GOT3 (cell line): ENCODE measurements around the gene FRAT2.
"Not testable (repeated sequence)": the region's sequence is repeated elsewhere in the genome, so short reads cannot be mapped to it uniquely, and the experiment has no call there.

Experiments
- DNase-seq: peaks from one replicate; lab custom pipeline; 2025; ENCODE audit warnings: mixed read lengths; lab: John Stamatoyannopoulos, UW

Gene FRAT2

DNA sequence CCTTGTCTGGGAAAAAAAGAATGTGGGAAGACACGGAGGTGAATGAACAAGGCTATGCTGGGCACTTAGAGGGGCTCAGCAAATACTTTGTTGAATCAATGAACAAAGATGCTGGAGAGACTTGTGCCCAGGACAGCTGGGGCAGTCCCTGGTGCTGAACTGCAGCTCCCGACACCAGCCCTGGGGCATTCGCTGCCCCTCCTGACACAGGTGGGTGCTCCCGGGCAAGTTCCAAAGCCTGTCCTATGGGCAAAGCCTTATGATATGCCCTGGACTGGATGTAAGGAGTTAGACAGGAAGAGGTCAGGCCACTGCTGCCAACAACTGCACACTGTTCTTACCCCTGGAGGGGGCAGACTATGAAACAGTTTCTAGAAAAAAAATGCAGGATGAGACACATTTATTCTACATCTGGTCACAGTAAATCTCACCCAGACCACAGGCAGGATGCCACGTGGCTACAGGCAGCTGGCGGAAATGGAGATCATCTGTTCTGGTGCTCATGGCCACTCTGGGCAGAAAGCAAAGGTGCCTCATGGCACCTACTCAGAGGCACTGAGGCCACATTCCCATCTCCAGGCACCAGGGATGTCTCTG, 21.9 kb upstream of the FRAT2 start:
- DNase-seq = no peak

GRCh38 chr10:97355571-97355975, 21.0 kb upstream of the FRAT2 start:
- DNase-seq = no peak

DNA sequence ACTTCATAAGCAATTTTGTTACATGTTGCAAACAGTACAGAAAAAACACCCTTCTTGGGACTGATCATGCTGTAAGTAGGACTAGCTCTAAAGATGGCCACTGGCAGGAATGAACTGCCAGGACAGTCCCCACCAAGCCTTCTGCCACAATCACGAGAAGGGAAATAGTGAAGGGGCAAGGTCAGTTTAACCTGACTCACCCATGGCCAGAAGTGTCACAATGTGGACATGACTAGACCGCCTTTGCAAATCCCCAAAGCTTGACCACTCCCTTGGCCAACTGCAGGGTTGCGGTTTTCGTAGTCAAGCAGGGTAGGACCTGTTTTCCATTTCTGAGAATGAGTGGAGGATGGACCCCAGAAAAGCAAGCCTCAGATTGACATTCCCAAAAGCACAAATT, 19.4 kb upstream of the FRAT2 start:
- DNase-seq = no peak

DNA sequence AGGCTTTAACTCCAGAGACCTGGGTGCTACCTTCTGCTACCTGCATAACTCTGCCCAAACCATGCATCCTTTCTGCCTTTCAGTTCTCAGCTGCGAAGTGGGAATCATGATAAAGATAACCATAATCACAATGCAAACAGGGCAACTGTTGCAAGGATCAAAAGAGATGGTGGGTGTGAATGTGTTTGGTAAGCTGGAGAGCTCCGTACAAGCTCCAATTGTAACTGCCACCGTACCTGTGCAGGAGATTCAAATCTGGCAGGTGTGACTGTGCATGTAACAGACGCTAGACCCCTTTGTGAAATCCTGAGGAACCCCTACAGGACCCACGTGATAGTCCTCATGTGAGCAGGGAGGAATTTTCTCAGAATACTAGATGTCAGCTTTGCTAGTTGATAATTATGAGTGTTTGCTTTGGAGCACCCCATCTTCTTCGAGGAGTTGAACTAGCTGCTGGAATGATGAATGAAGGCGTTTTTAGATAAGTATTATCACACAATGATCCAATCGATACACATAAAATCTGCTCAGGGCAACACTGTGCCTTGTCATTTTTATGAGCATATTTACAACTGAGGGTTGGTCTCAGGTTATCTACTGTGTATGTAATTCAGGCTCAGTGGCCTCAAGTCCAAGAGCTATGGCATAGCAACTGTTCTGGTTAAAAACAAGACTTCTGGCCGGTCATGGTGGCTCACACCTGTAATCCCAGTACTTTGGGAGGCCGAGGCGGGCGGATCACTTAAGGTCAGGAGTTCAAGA, 15.4 kb upstream of the FRAT2 start:
- DNase-seq = no peak

DNA sequence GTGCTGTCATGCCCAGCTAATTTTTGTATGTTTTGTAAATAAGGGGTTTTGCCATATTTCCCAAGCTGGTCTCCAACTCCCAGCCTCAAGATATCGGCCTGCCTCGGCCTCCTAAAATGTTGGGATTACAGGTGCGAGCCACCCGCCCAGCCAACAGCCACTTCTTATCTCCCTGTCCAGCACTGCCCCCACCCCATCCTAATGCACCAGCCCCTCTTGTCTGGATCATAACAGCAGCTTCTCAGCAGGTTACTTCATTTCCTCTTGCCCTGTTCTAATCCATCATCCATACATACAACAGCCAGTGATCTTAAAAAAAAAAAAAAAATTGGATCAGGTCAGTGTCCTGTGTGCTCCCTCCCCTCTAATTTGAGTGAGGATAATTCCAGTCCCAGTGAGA, 12.8 kb upstream of the FRAT2 start:
- no peak for DNase-seq

- not testable (repeated sequence) for DNase-seq
Observed at GRCh38 chr10:97343664-97344063, 9.1 kb upstream of the FRAT2 start.

DNA sequence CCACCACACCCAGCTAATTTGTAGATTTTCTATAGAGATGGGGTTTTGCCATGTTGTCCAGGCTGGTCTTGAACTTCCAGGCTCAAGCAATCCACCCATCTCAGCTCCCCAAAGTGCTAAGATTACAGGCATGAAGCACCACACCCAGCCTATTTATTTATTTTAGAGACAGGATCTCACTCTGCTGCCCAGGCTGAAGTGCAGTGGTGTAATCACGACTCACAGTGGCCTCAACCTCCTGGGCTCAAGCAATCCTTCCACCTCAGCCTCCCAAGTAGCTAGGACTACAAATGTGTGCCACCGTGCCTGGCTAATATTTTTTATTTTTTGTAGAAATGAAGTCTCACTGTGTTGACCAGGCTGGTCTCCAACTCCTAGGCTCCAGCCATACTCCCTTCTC, 6.9 kb upstream of the FRAT2 start:
- no peak for DNase-seq

DNA sequence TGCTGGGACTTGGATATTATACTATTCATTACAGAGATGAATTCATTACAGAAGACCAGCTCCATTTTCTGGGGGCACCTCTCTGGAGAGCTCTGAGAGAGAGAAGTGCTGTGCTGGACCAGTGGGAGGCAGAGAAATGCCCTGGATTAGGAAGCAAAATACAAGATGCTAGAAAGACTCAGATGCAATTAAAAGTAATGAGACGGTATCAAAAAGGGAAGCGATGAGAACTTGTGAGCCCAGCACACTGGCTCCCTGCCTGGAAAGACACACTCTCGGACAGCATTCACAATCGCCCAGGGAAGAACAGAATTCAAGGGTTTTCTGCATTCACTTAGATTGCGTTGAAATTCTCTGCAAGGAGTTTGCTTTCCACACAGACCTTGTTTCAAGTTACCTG, 3.5 kb upstream of the FRAT2 start:
- no peak for DNase-seq

DNA sequence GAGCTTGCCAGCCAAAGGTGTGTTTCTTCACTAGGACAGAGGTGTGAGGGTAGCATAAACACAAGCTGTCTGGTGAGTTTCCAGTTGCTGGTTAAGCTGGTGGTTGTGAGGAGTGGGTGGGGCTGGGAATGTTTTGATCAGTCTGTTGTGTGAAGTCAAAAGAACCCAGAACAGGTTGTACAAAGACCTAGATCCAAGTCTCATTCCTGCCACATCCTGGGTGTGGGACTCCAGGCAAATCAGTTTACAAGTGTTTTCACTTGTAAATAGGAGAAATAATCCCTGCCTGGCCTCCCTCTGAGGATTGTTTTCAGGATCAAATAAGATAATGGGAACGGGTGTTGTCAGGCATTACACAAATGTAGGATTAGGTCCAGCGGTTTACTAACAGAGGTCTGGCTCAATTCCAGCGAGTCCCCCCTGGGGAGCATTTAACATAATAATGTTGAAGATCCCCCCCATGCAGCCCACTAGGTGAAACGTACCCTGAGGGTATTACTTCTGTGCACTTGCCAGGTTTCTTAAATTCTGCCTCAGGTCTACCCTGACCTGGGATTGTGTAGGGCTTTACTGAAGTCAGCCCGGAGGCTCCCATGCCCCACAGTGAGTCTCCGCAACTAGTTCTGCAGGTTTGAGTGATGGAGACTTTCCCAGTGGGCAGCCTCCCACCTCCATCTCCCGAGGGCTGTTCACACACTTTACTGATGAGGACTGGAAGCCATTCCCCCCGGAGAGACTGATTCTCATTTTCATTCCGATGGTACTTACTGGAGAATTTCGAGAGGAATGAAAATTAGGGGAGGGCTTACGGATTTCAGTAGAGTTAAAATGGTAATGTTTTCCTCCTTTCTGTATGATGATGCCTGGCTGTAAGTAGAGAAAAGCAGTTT, 2.7 kb upstream of the FRAT2 start:
- DNase-seq = no peak

- DNase-seq = no peak
Observed at GRCh38 chr10:97336446-97336845, 1.9 kb upstream of the FRAT2 start.

DNA sequence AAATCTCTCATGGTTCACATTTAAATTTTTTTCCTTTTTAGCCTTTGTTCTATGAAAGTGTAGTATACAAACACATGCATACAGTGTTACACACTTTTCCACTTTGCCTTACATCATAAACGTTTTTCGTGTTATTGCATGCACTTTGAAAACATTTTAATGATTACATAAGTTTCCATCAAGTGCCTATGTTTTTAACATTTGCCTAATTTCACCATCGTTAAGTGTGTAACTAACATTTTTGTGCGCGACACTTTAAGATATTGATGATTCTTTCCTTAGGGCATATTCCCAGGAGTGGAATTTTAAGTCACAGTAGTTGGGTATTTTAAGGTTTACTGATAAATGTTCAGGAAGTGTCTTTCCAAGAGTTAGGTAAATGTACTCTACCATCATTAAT, 1.5 kb upstream of the FRAT2 start:
- DNase-seq = no peak

GRCh38 chr10:97335188-97335619, 675 bp upstream of the FRAT2 start:
- DNase-seq = no peak

DNA sequence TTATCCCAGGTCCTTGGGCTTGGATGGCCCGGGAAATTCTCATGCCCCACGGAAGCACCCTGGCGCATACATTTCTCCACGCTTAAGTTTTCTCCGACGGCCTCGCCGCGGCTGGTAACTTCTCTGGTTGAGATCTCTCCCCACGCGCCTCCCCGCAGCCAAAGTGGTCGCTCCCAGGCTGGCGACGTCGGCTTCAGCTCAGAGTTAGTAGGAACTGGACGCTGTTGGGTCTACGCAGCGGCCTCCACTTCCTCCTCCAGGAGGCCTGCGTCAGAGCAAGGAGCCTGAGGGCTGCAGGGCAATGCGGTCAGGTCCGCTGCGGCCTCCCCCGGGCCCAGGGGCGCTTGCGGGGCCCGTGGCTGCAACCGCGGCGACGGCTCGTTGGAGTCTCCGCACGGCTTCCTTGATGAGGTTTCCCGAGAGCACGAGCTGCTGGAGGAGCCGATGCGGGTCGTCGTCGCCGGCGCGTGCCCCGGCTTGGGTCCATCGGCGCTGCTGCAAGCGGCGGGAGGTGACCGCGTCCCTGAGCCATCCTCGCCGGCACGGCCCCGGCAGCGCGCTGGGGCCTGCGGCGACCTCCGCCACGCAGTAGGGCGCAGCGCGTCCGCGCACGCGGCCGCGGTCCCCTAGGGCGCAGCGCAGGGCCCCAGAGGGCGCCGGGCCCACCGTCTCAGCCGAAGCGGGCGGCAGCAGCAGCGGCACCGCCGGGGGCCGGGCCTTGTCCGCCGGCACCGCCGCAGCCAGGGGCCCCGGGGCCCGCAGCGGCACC, 744 bp downstream of the FRAT2 start:
- DNase-seq = no peak

GRCh38 chr10:97333351-97333600, 1.3 kb downstream of the FRAT2 start:
- DNase-seq = no peak

DNA sequence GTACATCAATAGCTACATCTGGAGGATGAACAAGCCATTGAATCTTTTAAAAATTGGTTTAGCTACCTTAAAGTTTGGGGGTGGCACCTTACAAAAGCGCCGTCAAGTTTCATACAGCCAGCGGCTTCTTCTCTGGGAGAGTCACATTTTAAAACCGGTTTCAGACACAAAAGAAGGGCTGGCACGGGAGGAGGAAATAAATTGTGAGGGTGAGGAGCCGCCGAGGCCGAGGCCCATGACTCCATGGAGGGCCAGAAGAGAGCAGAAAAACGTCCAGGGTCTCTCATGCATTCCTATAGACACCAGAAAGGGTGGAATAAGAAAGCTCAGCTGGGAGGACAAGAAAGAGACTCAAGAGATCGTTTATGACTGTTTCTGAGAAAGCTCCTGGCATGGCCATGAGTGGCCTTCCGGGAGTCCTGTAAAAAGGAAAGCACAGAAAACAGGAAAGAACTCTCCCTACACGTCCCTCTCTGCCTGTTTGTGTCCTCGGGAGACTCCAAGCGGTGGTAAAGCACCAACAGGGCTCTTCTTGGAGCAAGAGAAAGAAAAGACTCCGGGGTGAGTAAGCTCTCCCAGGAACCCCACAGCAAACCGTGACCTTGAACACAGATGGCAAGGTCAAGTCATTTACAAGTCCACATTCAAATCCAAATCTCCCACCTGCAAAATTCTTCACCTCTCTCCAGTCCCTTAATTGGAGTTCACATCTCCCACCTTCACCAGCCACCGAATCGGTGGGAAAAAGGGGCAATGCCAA, 1.8 kb downstream of the FRAT2 start:
- DNase-seq = no peak

- DNase-seq = no peak
Observed at GRCh38 chr10:97331153-97331703, 3.3 kb downstream of the FRAT2 start.

DNA sequence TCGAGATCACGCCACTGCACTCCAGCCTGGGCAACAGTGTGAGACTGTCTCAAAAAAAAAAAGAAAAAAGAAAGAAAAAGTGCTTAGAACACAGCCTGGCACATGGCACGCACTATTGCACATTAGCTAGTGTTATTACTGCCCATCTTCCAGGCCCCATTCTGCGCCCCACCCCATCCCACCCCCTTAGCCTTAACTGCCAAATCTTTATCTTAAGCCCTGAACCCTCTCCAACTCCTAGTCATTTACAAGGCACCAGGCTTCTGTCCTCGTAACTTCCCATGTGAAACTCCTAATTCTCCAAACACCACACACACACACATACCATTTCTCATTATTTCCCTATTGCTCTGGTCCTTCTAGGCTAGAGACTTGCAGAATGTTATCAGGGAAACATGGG, 4.8 kb downstream of the FRAT2 start:
- DNase-seq = no peak

DNA sequence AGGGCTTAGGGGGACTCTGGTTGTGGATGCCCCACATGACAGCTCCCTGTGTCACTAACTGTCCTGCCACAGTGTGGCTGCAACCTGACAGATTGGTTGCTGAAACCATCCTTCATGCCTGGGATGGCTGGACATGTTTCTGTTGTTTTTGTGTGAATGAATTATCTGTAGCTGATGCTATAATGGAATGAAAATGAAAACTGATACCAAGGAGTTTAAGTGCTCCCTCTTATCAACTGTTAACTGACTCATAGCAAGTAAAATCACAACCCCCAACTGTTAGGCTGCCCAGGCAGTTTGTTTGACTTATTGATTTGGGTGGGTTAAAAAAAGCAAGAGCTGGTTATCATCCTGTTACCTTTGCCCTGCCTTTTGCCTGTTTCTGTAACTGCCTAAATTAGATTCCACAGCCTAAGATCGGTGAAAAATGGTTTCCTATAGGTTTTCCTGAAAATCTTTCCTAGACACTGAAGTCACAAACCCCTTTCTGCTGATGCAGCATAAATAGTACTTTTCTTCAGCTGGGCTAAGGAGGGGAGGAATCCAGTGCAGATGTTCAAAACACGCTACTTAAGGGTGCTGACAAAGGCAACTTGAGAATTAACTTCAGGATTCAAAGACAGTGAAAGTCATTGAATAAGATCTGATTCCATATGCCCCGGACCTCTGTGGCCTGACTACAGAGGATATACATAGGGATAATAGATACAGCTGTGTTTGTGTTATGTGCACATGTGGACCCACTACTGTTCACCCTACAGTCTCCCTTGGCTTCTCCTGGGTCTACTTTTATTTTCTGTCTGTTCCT, 5.7 kb downstream of the FRAT2 start:
- DNase-seq = no peak

GRCh38 chr10:97327348-97328294, 6.9 kb downstream of the FRAT2 start:
- DNase-seq = no peak
